ENCODE results near the gene HMGXB3. TPM values are rescaled to one million over a fixed set of nuclear protein-coding genes. Genes with fewer than 3 reads are reported as not detected.

The HMGXB3 gene
- total and polyA plus RNA-seq, 2 of the 13 experiments (the other 11 are each of a cell fraction or from before 2014, with no cell fraction given) = 18.8 to 23.8 TPM

- TF ChIP-seq, protein P1, sequence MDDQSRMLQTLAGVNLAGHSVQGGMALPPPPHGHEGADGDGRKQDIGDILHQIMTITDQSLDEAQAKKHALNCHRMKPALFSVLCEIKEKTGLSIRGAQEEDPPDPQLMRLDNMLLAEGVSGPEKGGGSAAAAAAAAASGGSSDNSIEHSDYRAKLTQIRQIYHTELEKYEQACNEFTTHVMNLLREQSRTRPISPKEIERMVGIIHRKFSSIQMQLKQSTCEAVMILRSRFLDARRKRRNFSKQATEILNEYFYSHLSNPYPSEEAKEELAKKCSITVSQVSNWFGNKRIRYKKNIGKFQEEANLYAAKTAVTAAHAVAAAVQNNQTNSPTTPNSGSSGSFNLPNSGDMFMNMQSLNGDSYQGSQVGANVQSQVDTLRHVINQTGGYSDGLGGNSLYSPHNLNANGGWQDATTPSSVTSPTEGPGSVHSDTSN (CRISPR knock-in tag; IDR thresholded peaks at IDR 0.05; ENCODE audit: borderline replicate concordance) = no peak
- TF ChIP-seq ZNF747 (CRISPR knock-in tag; IDR thresholded peaks at IDR 0.05; ENCODE audit: borderline replicate concordance) = no peak
- TF ChIP-seq ZSCAN25 (CRISPR knock-in tag; IDR thresholded peaks at IDR 0.05) = no peak
- TF ChIP-seq, protein P2, sequence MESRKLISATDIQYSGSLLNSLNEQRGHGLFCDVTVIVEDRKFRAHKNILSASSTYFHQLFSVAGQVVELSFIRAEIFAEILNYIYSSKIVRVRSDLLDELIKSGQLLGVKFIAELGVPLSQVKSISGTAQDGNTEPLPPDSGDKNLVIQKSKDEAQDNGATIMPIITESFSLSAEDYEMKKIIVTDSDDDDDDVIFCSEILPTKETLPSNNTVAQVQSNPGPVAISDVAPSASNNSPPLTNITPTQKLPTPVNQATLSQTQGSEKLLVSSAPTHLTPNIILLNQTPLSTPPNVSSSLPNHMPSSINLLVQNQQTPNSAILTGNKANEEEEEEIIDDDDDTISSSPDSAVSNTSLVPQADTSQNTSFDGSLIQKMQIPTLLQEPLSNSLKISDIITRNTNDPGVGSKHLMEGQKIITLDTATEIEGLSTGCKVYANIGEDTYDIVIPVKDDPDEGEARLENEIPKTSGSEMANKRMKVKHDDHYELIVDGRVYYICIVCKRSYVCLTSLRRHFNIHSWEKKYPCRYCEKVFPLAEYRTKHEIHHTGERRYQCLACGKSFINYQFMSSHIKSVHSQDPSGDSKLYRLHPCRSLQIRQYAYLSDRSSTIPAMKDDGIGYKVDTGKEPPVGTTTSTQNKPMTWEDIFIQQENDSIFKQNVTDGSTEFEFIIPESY (CRISPR knock-in tag; IDR thresholded peaks at IDR 0.05) = no peak
- TF ChIP-seq CREB3 (CRISPR knock-in tag; IDR thresholded peaks at IDR 0.05) = no peak
- peak; percentile 86 for TF ChIP-seq RAD21 (CRISPR knock-in tag; IDR thresholded peaks at IDR 0.05)
- no peak for TF ChIP-seq ZNF850 (CRISPR knock-in tag; conservative IDR thresholded peaks at IDR 0.05)
- TF ChIP-seq FOXJ3 (CRISPR knock-in tag; IDR thresholded peaks at IDR 0.05; ENCODE audit: borderline replicate concordance) = no peak
- no peak for TF ChIP-seq HNRNPK (IDR thresholded peaks at IDR 0.05; ENCODE audit: low read depth, low read length, poor library complexity, severe bottlenecking)
- TF ChIP-seq, protein P3, sequence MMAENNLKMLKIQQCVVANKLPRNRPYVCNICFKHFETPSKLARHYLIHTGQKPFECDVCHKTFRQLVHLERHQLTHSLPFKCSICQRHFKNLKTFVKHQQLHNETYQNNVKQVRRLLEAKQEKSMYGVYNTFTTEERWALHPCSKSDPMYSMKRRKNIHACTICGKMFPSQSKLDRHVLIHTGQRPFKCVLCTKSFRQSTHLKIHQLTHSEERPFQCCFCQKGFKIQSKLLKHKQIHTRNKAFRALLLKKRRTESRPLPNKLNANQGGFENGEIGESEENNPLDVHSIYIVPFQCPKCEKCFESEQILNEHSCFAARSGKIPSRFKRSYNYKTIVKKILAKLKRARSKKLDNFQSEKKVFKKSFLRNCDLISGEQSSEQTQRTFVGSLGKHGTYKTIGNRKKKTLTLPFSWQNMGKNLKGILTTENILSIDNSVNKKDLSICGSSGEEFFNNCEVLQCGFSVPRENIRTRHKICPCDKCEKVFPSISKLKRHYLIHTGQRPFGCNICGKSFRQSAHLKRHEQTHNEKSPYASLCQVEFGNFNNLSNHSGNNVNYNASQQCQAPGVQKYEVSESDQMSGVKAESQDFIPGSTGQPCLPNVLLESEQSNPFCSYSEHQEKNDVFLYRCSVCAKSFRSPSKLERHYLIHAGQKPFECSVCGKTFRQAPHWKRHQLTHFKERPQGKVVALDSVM (CRISPR knock-in tag; IDR thresholded peaks at IDR 0.05) = no peak
- no peak for TF ChIP-seq KDM5A (IDR thresholded peaks at IDR 0.05; ENCODE audit: borderline replicate concordance, low read length)
- no peak for TF ChIP-seq ATF2 (CRISPR knock-in tag; IDR thresholded peaks at IDR 0.05)
- TF ChIP-seq, protein P4, sequence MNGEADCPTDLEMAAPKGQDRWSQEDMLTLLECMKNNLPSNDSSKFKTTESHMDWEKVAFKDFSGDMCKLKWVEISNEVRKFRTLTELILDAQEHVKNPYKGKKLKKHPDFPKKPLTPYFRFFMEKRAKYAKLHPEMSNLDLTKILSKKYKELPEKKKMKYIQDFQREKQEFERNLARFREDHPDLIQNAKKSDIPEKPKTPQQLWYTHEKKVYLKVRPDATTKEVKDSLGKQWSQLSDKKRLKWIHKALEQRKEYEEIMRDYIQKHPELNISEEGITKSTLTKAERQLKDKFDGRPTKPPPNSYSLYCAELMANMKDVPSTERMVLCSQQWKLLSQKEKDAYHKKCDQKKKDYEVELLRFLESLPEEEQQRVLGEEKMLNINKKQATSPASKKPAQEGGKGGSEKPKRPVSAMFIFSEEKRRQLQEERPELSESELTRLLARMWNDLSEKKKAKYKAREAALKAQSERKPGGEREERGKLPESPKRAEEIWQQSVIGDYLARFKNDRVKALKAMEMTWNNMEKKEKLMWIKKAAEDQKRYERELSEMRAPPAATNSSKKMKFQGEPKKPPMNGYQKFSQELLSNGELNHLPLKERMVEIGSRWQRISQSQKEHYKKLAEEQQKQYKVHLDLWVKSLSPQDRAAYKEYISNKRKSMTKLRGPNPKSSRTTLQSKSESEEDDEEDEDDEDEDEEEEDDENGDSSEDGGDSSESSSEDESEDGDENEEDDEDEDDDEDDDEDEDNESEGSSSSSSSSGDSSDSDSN (CRISPR knock-in tag; IDR thresholded peaks at IDR 0.05) = no peak
- peak; percentile 23 for TF ChIP-seq ZFP36 (IDR thresholded peaks at IDR 0.05; ENCODE audit: borderline replicate concordance, low read depth, low read length, partially characterized antibody)
- no peak for TF ChIP-seq SMARCE1 (IDR thresholded peaks at IDR 0.05; ENCODE audit: borderline replicate concordance)
- TF ChIP-seq ZNF441 (CRISPR knock-in tag; IDR thresholded peaks at IDR 0.05; ENCODE audit: borderline replicate concordance) = no peak
- TF ChIP-seq ZNF253 (CRISPR knock-in tag; IDR thresholded peaks at IDR 0.05; ENCODE audit: borderline replicate concordance) = no peak
- TF ChIP-seq THYN1 (CRISPR knock-in tag; IDR thresholded peaks at IDR 0.05; ENCODE audit: borderline replicate concordance, low read depth) = no peak
Measured at GRCh38 chr5:149990518-149991376, 9.8 kb upstream of the HMGXB3 start (continued).
